H7 (cell line): ENCODE results near the gene MIP. TPM values are rescaled to one million over a fixed set of nuclear protein-coding genes. Genes with fewer than 3 reads are reported as not detected.
"Not testable (repeated sequence)": the region's sequence is repeated elsewhere in the genome, so short reads cannot be mapped to it uniquely, and the experiment has no call there.

Experiments
- DNase-seq: peaks from one replicate; pipeline ENCODE4 v3.0.0; 2012
- H3K27me3 ChIP-seq: 2 replicates; pipeline ENCODE4 v1.6.0; 2011; ENCODE audit warnings: mild to moderate bottlenecking, low read length; ENCODE audit not compliant: control insufficient read depth, insufficient read depth
- H3K36me3 ChIP-seq: replicated peaks from 2 replicates; pipeline ENCODE4 v1.5.1; 2011; ENCODE audit warnings: low read length; ENCODE audit not compliant: control insufficient read depth, insufficient read depth
- H3K4me3 ChIP-seq: 2 replicates; pipeline ENCODE4 v1.5.1; 2011; ENCODE audit warnings: low read depth, mild to moderate bottlenecking, control low read depth, low read length, moderate library complexity; ENCODE audit not compliant: insufficient read depth
- total RNA-seq: library from RNA; depleted of rRNA; stranded (reverse); fragments of >200 nt; shearing (Covaris generic); gene quantifications from 2 replicates; pipeline ENCODE4 v1.2.3, GENCODE V29; 2014; rRNA removed

Gene MIP
- total RNA-seq, 1 experiment from 2014 or later: not detected

- not testable (repeated sequence) for DNase-seq, H3K27me3 ChIP-seq, H3K4me3 ChIP-seq, H3K36me3 ChIP-seq
Measured at GRCh38 chr12:56401612-56402011, 52.8 kb downstream of the MIP start.

DNA sequence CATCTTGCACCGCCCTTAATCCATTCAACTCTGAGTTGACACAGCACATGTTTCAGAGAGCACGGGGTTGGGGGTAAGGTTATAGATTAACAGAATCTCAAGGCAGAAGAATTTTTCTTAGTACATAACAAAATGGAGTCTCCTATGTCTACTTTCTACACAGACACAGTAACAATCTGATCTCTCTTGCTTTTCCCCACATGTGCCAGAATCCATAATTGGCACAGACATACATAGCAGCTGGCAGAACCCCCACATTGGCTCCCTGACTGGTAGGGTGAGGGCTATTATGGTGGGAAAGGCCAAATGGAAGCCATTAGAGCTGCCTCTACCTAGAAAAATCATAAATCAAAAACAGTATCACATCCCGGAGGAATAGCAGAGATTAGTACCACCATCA, 53.3 kb downstream of the MIP start:
- not testable (repeated sequence) for H3K4me3 ChIP-seq, H3K36me3 ChIP-seq, DNase-seq, H3K27me3 ChIP-seq

Other genes with a start within 250 kb of the MIP start
- 96.2 and 98.4 TPM in 2 replicates for gene RNF41, start 232.7 kb downstream of the MIP start, total RNA-seq
- gene NABP2, start 230.3 kb downstream of the MIP start, total RNA-seq: 45.5 and 50.4 TPM in 2 replicates
- 0.48 TPM in 1 of 2 replicates, not detected in the other for gene SLC39A5, start 224.6 kb downstream of the MIP start, total RNA-seq
- 11.2 and 13.7 TPM in 2 replicates for gene ANKRD52, start 196.3 kb downstream of the MIP start, total RNA-seq
- 15.5 and 21.2 TPM in 2 replicates for gene COQ10A, start 187.7 kb downstream of the MIP start, total RNA-seq
- 179 and 188 TPM in 2 replicates for gene CS, start 154.3 kb downstream of the MIP start, total RNA-seq
- 108 and 129 TPM in 2 replicates for gene CNPY2, start 138.7 kb downstream of the MIP start, total RNA-seq
- 38.6 and 64.1 TPM in 2 replicates for gene PAN2, start 120.7 kb downstream of the MIP start, total RNA-seq
- 4.0 and 7.6 TPM in 2 replicates for gene IL23A, start 115.8 kb downstream of the MIP start, total RNA-seq
- gene STAT2, start 94.5 kb downstream of the MIP start, total RNA-seq: 42.2 and 47.6 TPM in 2 replicates
- gene APOF, start 91.8 kb downstream of the MIP start, total RNA-seq: not detected in 2 replicates
- gene TIMELESS, start 5.2 kb downstream of the MIP start, total RNA-seq: 13.3 and 15.7 TPM in 2 replicates
- gene SPRYD4, start 13.9 kb upstream of the MIP start, total RNA-seq: 2.3 TPM in 2 replicates
- gene GLS2, start 33.5 kb upstream of the MIP start, total RNA-seq: 2.2 and 5.5 TPM in 2 replicates
- 6.1 and 8.5 TPM in 2 replicates for gene RBMS2, start 67.2 kb upstream of the MIP start, total RNA-seq
- 23.6 and 24.6 TPM in 2 replicates for gene BAZ2A, start 175.7 kb upstream of the MIP start, total RNA-seq
- 959 and 1,061 TPM in 2 replicates for gene ATP5F1B, start 191.3 kb upstream of the MIP start, total RNA-seq
- gene PTGES3, start 233.6 kb upstream of the MIP start, total RNA-seq: 167 and 189 TPM in 2 replicates